IMR-90 (cell line): ENCODE measurements around the gene CROCC2. TPM values are rescaled to one million over a fixed set of nuclear protein-coding genes. Genes with fewer than 3 reads are reported as not detected.

Source experiments
- ATAC-seq: fragments of 200-7000 bp; cut with Tn5 transposase; 2 replicates; pipeline ENCODE4 v1.9.1; 2020; ENCODE audit warnings: low read depth, mild to moderate bottlenecking, moderate library complexity
- BruUV-seq: library from RNA; stranded (reverse); fragments of 400-500 nt; replicated peaks from 2 replicates; lab custom pipeline; 2021; lab: Mats Ljungman, UMichigan
- CTCF ChIA-PET: fragments of 300-600 bp; formaldehyde crosslinking; extraction: SDS; loops from one replicate; lab custom pipeline; 2021; ENCODE audit warnings: antibody characterized with exemption; lab: Yijun Ruan, JAX
- POLR2A ChIA-PET: fragments of 300-600 bp; sonication (Branson Sonifier 250); formaldehyde crosslinking; loops from one replicate; lab custom pipeline; 2022; ENCODE audit warnings: antibody characterized with exemption; ENCODE audit not compliant: unreplicated experiment; lab: Charles Lee
- DNase-seq: peaks from one replicate; pipeline ENCODE4 v3.0.0; 2013
- H2AFZ ChIP-seq: replicated peaks from 2 replicates; pipeline ENCODE3; 2013; ENCODE audit warnings: low read length, mild to moderate bottlenecking; ENCODE audit not compliant: poor library complexity
- H2AK5ac ChIP-seq: 2 replicates; pipeline ENCODE4 v1.6.1; 2013; ENCODE audit warnings: low read depth, low read length, inconsistent platforms
- H2AK9ac ChIP-seq: replicated peaks from 2 replicates; pipeline ENCODE3; 2013; ENCODE audit warnings: mild to moderate bottlenecking, low read depth, low read length, moderate library complexity; ENCODE audit not compliant: poor library complexity
- H2BK120ac ChIP-seq: 2 replicates; pipeline ENCODE4 v1.6.1; 2013; ENCODE audit warnings: low read depth, low read length, inconsistent platforms
- H2BK15ac ChIP-seq: 3 replicates; pipeline ENCODE4 v1.6.1; 2013; ENCODE audit warnings: low read depth, low read length, inconsistent platforms
- H2BK20ac ChIP-seq: 2 replicates; pipeline ENCODE4 v1.6.1; 2013; ENCODE audit warnings: low read depth, mild to moderate bottlenecking, inconsistent platforms, low read length, moderate library complexity
- H2BK5ac ChIP-seq: 2 replicates; pipeline ENCODE4 v1.6.1; 2013; ENCODE audit warnings: mild to moderate bottlenecking, low read depth, low read length, inconsistent platforms; ENCODE audit not compliant: poor library complexity, severe bottlenecking
- H3K14ac ChIP-seq: replicated peaks from 2 replicates; pipeline ENCODE4 v1.6.1; 2013; ENCODE audit warnings: low read depth, low read length, inconsistent platforms
- H3K18ac ChIP-seq: 2 replicates; pipeline ENCODE4 v1.6.1; 2013; ENCODE audit warnings: low read depth, low read length, control low read depth
- H3K23ac ChIP-seq: 2 replicates; pipeline ENCODE4 v1.6.1; 2013; ENCODE audit warnings: low read depth, low read length, inconsistent platforms
- H3K27ac ChIP-seq: 2 replicates; pipeline ENCODE4 v1.5.1; 2013; ENCODE audit warnings: mild to moderate bottlenecking, control low read depth, low read length; ENCODE audit not compliant: insufficient read depth
- H3K27me3 ChIP-seq: 2 replicates; pipeline ENCODE4 v1.6.1; 2013; ENCODE audit warnings: low read length; ENCODE audit not compliant: control insufficient read depth, insufficient read depth
- H3K36me3 ChIP-seq: 2 replicates; pipeline ENCODE4 v1.6.1; 2013; ENCODE audit warnings: low read length, mixed read lengths; ENCODE audit not compliant: control insufficient read depth, insufficient read depth
- H3K4ac ChIP-seq: 2 replicates; pipeline ENCODE4 v1.6.1; 2013; ENCODE audit warnings: low read depth, low read length, inconsistent platforms
- H3K4me1 ChIP-seq: 2 replicates; pipeline ENCODE4 v1.6.1; 2013; ENCODE audit warnings: low read length, mixed read lengths; ENCODE audit not compliant: control insufficient read depth, insufficient read depth
- H3K4me2 ChIP-seq: 2 replicates; pipeline ENCODE4 v1.6.1; 2013; ENCODE audit warnings: low read depth, mild to moderate bottlenecking, control low read depth, low read length, moderate library complexity
- H3K4me3 ChIP-seq: 2 replicates; pipeline ENCODE4 v1.5.1; 2013; ENCODE audit warnings: low read depth, mild to moderate bottlenecking, control low read depth, low read length, moderate library complexity; ENCODE audit not compliant: insufficient read depth
- H3K56ac ChIP-seq: 2 replicates; pipeline ENCODE4 v1.6.1; 2013; ENCODE audit warnings: low read length, inconsistent platforms; ENCODE audit not compliant: insufficient read depth; ENCODE audit errors: extremely low read depth
- H3K79me1 ChIP-seq, 2 experiments: 2 replicates each; pipeline ENCODE4 v1.6.1; 2013; ENCODE audit warnings: low read length in 2 of 2, inconsistent platforms in 1 of 2, low read depth in 1 of 2
- H3K9ac ChIP-seq: 2 replicates; pipeline ENCODE4 v1.6.1; 2013; ENCODE audit warnings: low read depth, low read length, control low read depth
- H3K9me1 ChIP-seq: 2 replicates; pipeline ENCODE4 v1.6.1; 2013; ENCODE audit warnings: low read length, inconsistent platforms; ENCODE audit not compliant: insufficient read depth
- H3K9me3 ChIP-seq: 2 replicates; pipeline ENCODE4 v1.6.1; 2013; ENCODE audit warnings: low read length; ENCODE audit not compliant: control insufficient read depth, insufficient read depth
- H4K20me1 ChIP-seq: 2 replicates; pipeline ENCODE4 v1.6.1; 2013; ENCODE audit warnings: low read length, inconsistent platforms; ENCODE audit not compliant: insufficient read depth
- H4K5ac ChIP-seq: 2 replicates; pipeline ENCODE4 v1.6.1; 2013; ENCODE audit warnings: mild to moderate bottlenecking, low read depth, low read length, control low read depth
- H4K8ac ChIP-seq, 2 experiments: 2 replicates each; pipeline ENCODE4 v1.6.1; 2013; ENCODE audit warnings: low read depth in 2 of 2, low read length in 2 of 2, control low read depth in 1 of 2, inconsistent platforms in 1 of 2
- H4K91ac ChIP-seq: 2 replicates; pipeline ENCODE4 v1.6.1; 2013; ENCODE audit warnings: low read depth, low read length, inconsistent platforms; ENCODE audit not compliant: insufficient read depth
- BHLHE40 ChIP-seq: fragments of 150-350 bp; IDR thresholded peaks from 2 replicates; pipeline ENCODE4 v1.6.1; 2016; ENCODE audit warnings: mild to moderate bottlenecking, low read depth, low read length
- CHD1 ChIP-seq: IDR thresholded peaks from 2 replicates; pipeline ENCODE4 v1.6.1; 2012; ENCODE audit warnings: low read depth, low read length, improper control_type of control experiment
- FOS ChIP-seq: fragments of 150-350 bp; IDR thresholded peaks from 2 replicates; pipeline ENCODE4 v1.6.1; 2016; ENCODE audit warnings: low read depth, low read length
- MAFK ChIP-seq: IDR thresholded peaks from 2 replicates; pipeline ENCODE4 v1.6.1; 2012; ENCODE audit warnings: low read depth, low read length, improper control_type of control experiment
- MAZ ChIP-seq: IDR thresholded peaks from 2 replicates; pipeline ENCODE4 v1.6.1; 2012; ENCODE audit warnings: low read depth, mild to moderate bottlenecking, low read length, improper control_type of control experiment, moderate library complexity, borderline replicate concordance
- MXI1 ChIP-seq: IDR thresholded peaks from 2 replicates; pipeline ENCODE4 v1.6.1; 2012; ENCODE audit warnings: low read depth, mild to moderate bottlenecking, low read length, moderate library complexity, borderline replicate concordance
- NFE2L2 ChIP-seq: fragments of 150-350 bp; IDR thresholded peaks from 2 replicates; pipeline ENCODE4 v1.6.1; 2016; ENCODE audit warnings: low read depth, mild to moderate bottlenecking, low read length
- POLR2A ChIP-seq: IDR thresholded peaks from 2 replicates; pipeline ENCODE4 v1.6.1; 2012; ENCODE audit warnings: mild to moderate bottlenecking, low read depth, low read length
- RAD21 ChIP-seq: IDR thresholded peaks from 2 replicates; pipeline ENCODE4 v1.6.1; 2012; ENCODE audit warnings: low read length, improper control_type of control experiment
- RCOR1 ChIP-seq: IDR thresholded peaks from 2 replicates; pipeline ENCODE4 v1.6.1; 2012; ENCODE audit warnings: mild to moderate bottlenecking, low read length, improper control_type of control experiment; ENCODE audit not compliant: insufficient replicate concordance
- RFX5 ChIP-seq: IDR thresholded peaks from 2 replicates; pipeline ENCODE4 v1.8.0; 2012; ENCODE audit warnings: low read depth, mild to moderate bottlenecking, low read length, moderate library complexity
- WGBS, 2 experiments: methylation state at CpG; one replicate each; pipeline versions ENCODE4 v1.1.5 to v1.1.7; 2013; ENCODE audit warnings: missing lambda C conversion rate in 2 of 2; ENCODE audit not compliant: insufficient read length in 1 of 2; ENCODE audit errors: extremely low coverage in 2 of 2; 5-methylcytosine and 5-hydroxymethylcytosine counted together
- dilution Hi-C: fragments of 300-500 bp; cut with HindIII; formaldehyde crosslinking; loops from one replicate; pipeline ENCODE4 v1.14.3; 2018; ENCODE audit warnings: low sequenced_read_pairs; ENCODE audit not compliant: unreplicated experiment
- in situ Hi-C: fragments of 300-500 bp; cut with MboI; formaldehyde crosslinking; loops from 3 replicates; pipeline ENCODE4 v1.14.3; 2019; ENCODE audit warnings: low sequenced_read_pairs, inconsistent platforms, mixed read lengths
- intact Hi-C: fragments of 100-400 bp; cut with micrococcal nuclease; formaldehyde crosslinking; loops from 2 replicates; pipeline ENCODE4 v1.10.0; 2022
- polyA plus RNA-seq, 3 experiments: library from polyadenylated mRNA; depleted of rRNA; stranded (reverse); fragments of >200 nt; gene quantifications; 2 replicates each; pipeline ENCODE4 v1.2.3, GENCODE V29; 2012; ENCODE audit warnings: low replicate concordance in 1 of 3
- total RNA-seq: library from RNA; depleted of rRNA; stranded (reverse); fragments of >200 nt; gene quantifications from 2 replicates; pipeline ENCODE4 v1.2.3, GENCODE V29; 2012
- TF ChIP-seq, protein P1 (sequence below): conservative IDR thresholded peaks from 2 replicates; pipeline ENCODE4 v1.5.1; 2012; ENCODE audit warnings: mild to moderate bottlenecking, low read depth, low read length, improper control_type of control experiment
- TF ChIP-seq, protein P2 (sequence below): fragments of 150-350 bp; IDR thresholded peaks from 2 replicates; pipeline ENCODE4 v1.6.1; 2017; ENCODE audit warnings: mild to moderate bottlenecking, antibody characterized with exemption, low read length, low read depth

CROCC2 gene
- total and polyA plus RNA-seq, 2 of the 4 experiments (the other 2 are of a cell fraction), result not detected

DNA sequence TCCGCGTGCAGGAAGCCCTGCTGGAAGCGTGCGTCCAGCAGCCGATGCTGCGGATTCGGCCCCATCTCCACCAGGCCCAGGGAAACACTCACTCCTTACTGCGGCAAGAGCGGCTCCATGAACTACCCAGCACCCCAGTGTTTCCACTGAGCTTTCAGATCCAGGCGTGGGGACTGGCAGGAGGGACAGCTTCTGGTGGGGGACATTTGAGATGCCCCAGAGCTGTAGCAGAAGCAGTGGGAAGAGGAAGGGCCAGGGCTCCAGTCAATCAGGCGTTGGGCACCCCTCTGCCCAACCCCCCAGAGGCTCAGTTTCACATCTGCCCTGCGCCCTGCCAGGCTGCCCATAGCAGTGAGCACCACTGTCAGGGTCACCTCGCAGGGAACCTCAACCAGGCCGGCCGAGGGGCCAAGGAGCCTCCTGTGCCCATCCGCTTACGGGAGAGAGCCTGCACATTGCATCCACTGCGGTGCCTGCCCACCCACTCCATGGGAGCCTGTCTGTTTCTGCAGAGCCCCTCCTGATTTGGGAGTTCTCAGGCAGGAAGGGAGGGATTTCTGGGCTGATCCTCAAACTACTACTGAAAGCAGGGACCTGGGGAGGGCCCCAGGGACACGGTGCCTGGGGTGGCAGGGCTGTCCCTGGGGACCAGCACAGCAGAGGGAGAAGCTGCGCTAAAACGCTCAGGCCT lies 32.9 kb upstream of the CROCC2 start (continued):
- no peak for TF ChIP-seq CHD1

DNA sequence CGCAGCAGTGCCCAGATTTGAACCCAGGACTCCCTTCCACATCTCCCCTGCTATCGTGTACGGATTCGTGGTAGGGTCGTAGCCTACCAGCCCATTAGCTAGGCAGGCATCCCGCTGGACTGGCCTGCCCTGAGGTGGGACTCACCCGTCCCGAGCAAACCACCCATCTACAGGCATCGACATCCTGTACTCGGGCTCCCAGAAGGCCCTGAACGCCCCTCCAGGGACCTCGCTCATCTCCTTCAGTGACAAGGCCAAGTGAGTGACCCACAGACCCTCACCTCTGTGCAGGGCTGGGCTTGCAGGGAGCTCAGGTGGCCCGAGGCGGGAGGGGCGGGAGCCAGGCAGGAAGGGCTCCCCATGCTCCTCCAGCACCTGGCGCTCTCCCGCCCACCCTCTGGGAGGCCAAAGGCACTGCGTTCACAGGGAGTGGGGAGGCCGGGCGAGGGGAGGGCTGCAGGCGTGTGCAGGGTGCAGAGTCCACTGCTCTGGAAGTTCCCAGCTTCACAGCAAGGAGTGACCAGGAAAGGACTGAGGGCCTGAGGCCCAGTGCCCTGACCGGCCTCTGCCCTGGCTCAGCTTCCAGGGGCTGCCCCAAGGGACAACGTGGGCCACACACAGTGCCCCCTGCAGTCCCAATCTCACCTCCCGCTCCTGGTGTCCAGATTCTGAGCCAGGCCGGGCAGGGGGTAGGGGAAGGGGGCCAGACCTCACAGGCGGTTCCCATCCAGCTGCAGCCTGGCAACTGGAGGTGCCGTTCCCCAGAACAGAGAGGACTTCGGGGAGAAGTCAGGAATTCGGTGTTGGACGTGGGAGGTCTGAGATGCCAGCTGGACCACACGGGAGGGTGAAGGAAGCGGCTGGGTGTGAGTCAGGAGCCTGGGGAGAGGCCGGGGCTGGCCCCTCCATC lies 32.1 kb upstream of the CROCC2 start:
- Histone ChIP-seq H3K4me2 (no peak overlapping the region), H3K4me1 (no peaks in the 10 kb centered on the region), H3K36me3 (no peaks in the 10 kb centered on the region), H3K56ac (no peak overlapping the region), H3K18ac (no peak overlapping the region), H3K9ac (no peak overlapping the region), H4K5ac (no peak overlapping the region), H2BK15ac (no peak overlapping the region), H3K9me1 (no peaks in the 10 kb centered on the region), H4K8ac (no peak overlapping the region), H3K9me3 (no peaks in the 10 kb centered on the region), H2AFZ (no peak overlapping the region), H3K4ac (no peak overlapping the region), H2BK120ac (no peak overlapping the region), H4K91ac (no peak overlapping the region), H2AK5ac (no peak overlapping the region), H4K20me1 (no peaks in the 10 kb centered on the region), H3K23ac (no peak overlapping the region), H2BK20ac (no peak overlapping the region), H3K27me3 (peaks cover 28% of the 10 kb centered on the region; the same call in 1 of the 2 replicates), H2BK5ac (no peak overlapping the region), H3K79me1 (no peaks in the 10 kb centered on the region), H2AK9ac (no peak overlapping the region), H3K27ac (no peak overlapping the region), H3K4me3 (no peak overlapping the region), H3K14ac (no peak overlapping the region)
- peak; percentile 8 for DNase-seq
- no TSS peak for BruUV-seq
- in situ Hi-C loops (loop anchor here (25.0 kb wide), 1 partner anchor 788 kb away; no protein-coding TSS in a partner anchor), dilution Hi-C loops (no loop called here), intact Hi-C loops (no loop called here)
- WGBS, 2 experiments, result 69% methylated on average over 11 of the region's 33 CpGs; no CpG with 5 or more reads in 1 of the 2 experiments
- peak; percentile 38 for ATAC-seq
- CTCF ChIA-PET, result no interaction called here
- POLR2A ChIA-PET, result no interaction called here
- TF ChIP-seq CHD1 (no peak), MAFK (no peak), NFE2L2 (no peak), BHLHE40 (no peak), POLR2A (no peak), RCOR1 (no peak), MXI1 (no peak), MAZ (no peak), RFX5 (no peak), RAD21 (no peak), FOS (no peak)
- TF ChIP-seq, protein P1, sequence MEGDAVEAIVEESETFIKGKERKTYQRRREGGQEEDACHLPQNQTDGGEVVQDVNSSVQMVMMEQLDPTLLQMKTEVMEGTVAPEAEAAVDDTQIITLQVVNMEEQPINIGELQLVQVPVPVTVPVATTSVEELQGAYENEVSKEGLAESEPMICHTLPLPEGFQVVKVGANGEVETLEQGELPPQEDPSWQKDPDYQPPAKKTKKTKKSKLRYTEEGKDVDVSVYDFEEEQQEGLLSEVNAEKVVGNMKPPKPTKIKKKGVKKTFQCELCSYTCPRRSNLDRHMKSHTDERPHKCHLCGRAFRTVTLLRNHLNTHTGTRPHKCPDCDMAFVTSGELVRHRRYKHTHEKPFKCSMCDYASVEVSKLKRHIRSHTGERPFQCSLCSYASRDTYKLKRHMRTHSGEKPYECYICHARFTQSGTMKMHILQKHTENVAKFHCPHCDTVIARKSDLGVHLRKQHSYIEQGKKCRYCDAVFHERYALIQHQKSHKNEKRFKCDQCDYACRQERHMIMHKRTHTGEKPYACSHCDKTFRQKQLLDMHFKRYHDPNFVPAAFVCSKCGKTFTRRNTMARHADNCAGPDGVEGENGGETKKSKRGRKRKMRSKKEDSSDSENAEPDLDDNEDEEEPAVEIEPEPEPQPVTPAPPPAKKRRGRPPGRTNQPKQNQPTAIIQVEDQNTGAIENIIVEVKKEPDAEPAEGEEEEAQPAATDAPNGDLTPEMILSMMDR, result no peak
- TF ChIP-seq, protein P2, sequence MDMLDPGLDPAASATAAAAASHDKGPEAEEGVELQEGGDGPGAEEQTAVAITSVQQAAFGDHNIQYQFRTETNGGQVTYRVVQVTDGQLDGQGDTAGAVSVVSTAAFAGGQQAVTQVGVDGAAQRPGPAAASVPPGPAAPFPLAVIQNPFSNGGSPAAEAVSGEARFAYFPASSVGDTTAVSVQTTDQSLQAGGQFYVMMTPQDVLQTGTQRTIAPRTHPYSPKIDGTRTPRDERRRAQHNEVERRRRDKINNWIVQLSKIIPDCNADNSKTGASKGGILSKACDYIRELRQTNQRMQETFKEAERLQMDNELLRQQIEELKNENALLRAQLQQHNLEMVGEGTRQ, result no peak
